Epithelial cell of esophagus (primary cell): ENCODE data around the gene OGDHL.
"Not testable (repeated sequence)": the region's sequence is repeated elsewhere in the genome, so short reads cannot be mapped to it uniquely, and the experiment has no call there.

ENCODE experiments used
- DNase-seq: peaks from one replicate; pipeline ENCODE4 v3.0.0; 2010; ENCODE audit warnings: low read depth
- H3K4me3 ChIP-seq: 2 replicates; pipeline ENCODE4 v1.5.1; 2011; ENCODE audit warnings: mild to moderate bottlenecking, low read length, control low read depth
- CTCF ChIP-seq: IDR thresholded peaks from 2 replicates; pipeline ENCODE4 v1.5.1; 2011; ENCODE audit warnings: low read depth, mild to moderate bottlenecking, low read length, control low read depth, inconsistent platforms; ENCODE audit not compliant: insufficient read depth; ENCODE audit errors: missing control alignments

Gene OGDHL

GRCh38 chr10:49735161-49735560 is 27.0 kb downstream of the OGDHL start:
- DNase-seq, result no peak
- H3K4me3 ChIP-seq, result no peak overlapping the region
- TF ChIP-seq CTCF, result no peak

DNA sequence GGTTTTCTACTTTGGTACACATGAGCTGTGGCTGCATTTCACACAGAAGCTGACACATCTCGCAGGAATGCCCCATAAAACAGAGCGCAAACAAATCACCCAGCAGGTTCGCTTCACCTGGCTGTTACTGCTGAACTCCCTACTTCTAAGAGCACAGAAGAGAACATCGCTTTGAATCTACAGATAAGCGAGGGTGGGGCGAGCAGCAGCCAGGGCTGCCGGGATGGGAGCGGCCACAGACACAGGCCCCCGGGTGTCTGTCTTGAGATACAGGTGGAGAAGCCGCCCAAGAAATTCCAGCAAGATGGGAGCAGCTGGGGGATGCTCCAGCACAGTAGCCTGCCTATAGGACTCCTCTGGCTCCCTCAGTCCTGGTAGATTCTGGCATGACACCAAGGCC is 27.4 kb downstream of the OGDHL start:
- TF ChIP-seq CTCF, result no peak
- H3K4me3 ChIP-seq, result no peak overlapping the region
- DNase-seq, result peak; percentile 25

- DNase-seq, result no peak
- TF ChIP-seq CTCF, result no peak
- no peak overlapping the region for H3K4me3 ChIP-seq
Observed at GRCh38 chr10:49733866-49734265, 28.3 kb downstream of the OGDHL start.

DNA sequence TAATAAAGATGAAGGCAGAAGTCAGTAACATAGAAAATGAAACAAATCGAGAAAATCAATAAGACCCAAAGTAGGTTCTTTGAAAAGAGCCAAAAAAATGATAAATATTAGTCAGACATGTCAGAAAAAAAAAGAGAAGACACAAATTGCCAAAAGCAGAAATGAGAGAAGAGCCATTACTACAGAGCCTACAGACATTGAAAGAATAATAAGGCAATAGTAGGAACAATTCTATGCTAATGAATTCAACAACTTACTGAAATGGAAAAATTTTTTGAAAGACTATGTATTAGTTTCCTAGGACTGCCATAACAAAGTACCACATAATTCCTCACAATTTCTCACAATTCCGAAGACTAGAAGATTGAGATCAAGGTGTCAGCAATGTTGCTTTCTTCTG is 35.5 kb downstream of the OGDHL start:
- TF ChIP-seq CTCF, result no peak
- H3K4me3 ChIP-seq, result no peak overlapping the region
- no peak for DNase-seq

DNA sequence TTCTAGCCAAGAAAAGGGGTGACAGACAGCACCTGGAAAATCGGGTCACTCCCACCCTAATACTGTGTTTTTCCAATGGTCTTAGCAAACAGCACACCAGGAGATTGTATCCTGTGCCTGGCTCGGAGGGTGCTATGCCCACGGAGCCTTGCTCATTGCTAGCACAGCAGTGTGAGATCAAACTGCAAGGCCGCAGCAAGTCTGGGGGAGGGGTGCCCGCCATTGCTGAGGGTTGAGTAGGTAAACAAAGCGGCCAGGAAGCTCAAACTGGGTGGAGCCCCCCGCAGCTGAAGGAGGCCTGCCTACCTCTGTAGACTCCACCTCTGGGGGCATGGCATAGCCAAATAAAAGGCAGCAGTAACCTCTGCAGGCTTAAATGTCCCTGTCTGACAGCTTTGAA is 47.0 kb downstream of the OGDHL start:
- H3K4me3 ChIP-seq, DNase-seq: not testable (repeated sequence)

DNA sequence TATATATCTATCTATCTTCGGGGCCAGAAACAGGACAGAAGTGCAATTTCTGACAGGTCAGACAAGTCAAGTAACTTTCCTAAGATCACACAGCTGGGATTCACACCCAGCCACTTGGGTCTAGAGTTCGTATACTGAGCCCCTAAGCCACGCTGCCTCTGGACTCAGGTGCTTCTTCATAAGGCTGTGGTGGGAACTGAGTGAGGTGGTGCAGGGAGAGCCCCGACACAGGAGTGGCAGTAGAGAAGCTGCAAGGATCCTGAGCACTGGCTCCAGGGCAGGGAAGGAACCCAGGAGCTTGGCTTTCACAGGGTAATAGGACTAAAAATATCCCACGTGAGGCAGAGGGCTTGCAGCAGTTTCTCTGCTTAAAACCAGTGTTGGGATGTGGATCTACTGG is 48.9 kb downstream of the OGDHL start:
- no peak for TF ChIP-seq CTCF
- no peak for DNase-seq
- H3K4me3 ChIP-seq, result no peak overlapping the region

DNA sequence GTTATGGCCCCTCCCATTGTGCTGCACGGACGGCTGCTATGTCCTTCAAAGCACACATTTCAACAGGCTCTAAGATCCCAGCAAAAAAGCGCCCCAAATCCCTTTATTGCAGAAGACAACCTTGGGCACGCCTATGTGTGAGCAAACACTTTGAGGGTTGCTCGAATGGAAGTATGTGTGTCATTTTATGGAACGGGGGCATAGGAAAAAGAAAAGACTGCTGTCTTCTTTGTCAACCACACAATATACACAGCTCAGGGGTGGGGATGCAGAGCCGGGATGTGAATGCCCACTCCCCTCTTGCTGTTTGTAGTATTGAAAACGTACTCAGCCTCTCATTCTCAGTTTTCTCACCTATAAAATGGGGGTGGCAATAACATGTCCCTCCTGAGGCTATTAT is 50.6 kb downstream of the OGDHL start:
- H3K4me3 ChIP-seq, result no peak overlapping the region

More for the DNA sequence above, 50.6 kb downstream of the OGDHL start:
- no peak for TF ChIP-seq CTCF
- no peak for DNase-seq
